Smooth muscle cell (in vitro differentiated cells): Measurements from ENCODE around the gene ACP7. TPM values are rescaled to one million over a fixed set of nuclear protein-coding genes. Genes with fewer than 3 reads are reported as not detected.

ENCODE experiments used
- DNase-seq: peaks from one replicate; lab custom pipeline; 2025; ENCODE audit not compliant: unreplicated experiment; lab: John Stamatoyannopoulos, UW
- H2AFZ ChIP-seq: fragments of 200-600 bp; sonication (generic); 2 replicates; pipeline ENCODE4 v1.6.0; 2016; ENCODE audit warnings: antibody characterized with exemption, low read depth, mild to moderate bottlenecking
- H3F3A ChIP-seq: fragments of 200-600 bp; sonication (generic); 2 replicates; pipeline ENCODE4 v1.6.0; 2017; ENCODE audit warnings: antibody characterized with exemption, low read depth
- H3K27ac ChIP-seq: fragments of 200-600 bp; sonication (generic); 2 replicates; pipeline ENCODE4 v1.5.1; 2016; ENCODE audit warnings: low read depth, mild to moderate bottlenecking
- H3K27me3 ChIP-seq: fragments of 200-600 bp; sonication (generic); 2 replicates; pipeline ENCODE4 v1.6.1; 2016; ENCODE audit warnings: low read depth, mild to moderate bottlenecking
- H3K36me3 ChIP-seq: fragments of 200-600 bp; sonication (generic); 2 replicates; pipeline ENCODE4 v1.5.1; 2016; ENCODE audit warnings: low read depth
- H3K4me1 ChIP-seq: fragments of 200-600 bp; sonication (generic); 2 replicates; pipeline ENCODE4 v1.5.1; 2016; ENCODE audit warnings: low read depth
- H3K4me2 ChIP-seq: fragments of 200-600 bp; sonication (generic); 2 replicates; pipeline ENCODE4 v1.6.0; 2016; ENCODE audit warnings: mild to moderate bottlenecking
- H3K4me3 ChIP-seq: fragments of 200-600 bp; sonication (generic); 2 replicates; pipeline ENCODE4 v1.5.1; 2016; ENCODE audit warnings: mild to moderate bottlenecking
- H3K79me2 ChIP-seq: fragments of 200-600 bp; sonication (generic); 2 replicates; pipeline ENCODE4 v1.6.0; 2016; ENCODE audit warnings: low read depth, mild to moderate bottlenecking
- H3K9ac ChIP-seq: fragments of 200-600 bp; sonication (generic); 2 replicates; pipeline ENCODE4 v1.6.0; 2016; ENCODE audit warnings: low read depth
- H3K9me3 ChIP-seq: fragments of 200-600 bp; sonication (generic); replicated peaks from 2 replicates; pipeline ENCODE4 v1.5.1; 2016; ENCODE audit warnings: low read depth
- H4K20me1 ChIP-seq: fragments of 200-600 bp; sonication (generic); 2 replicates; pipeline ENCODE4 v1.6.0; 2016; ENCODE audit warnings: low read depth
- WGBS: methylation state at CpG from one replicate; pipeline ENCODE4 v1.1.7; 2016; ENCODE audit warnings: low lambda C conversion rate; 5-methylcytosine and 5-hydroxymethylcytosine counted together
- polyA plus RNA-seq: library from polyadenylated mRNA; unstranded; fragments of >200 nt; fragmentation: Nextera tagmentation; extraction: Ambion mirVana; gene quantifications from 2 replicates; pipeline ENCODE4 v1.2.1, GENCODE V29; 2016
- total RNA-seq: library from RNA; depleted of rRNA; stranded (reverse); fragments of >200 nt; gene quantifications from 2 replicates; pipeline ENCODE4 v1.2.3, GENCODE V29; 2014
- TF ChIP-seq, protein P1 (sequence below): fragments of 200-600 bp; sonication (generic); IDR thresholded peaks from 2 replicates; pipeline ENCODE4 v1.5.1; 2017; ENCODE audit warnings: borderline replicate concordance, mild to moderate bottlenecking, antibody characterized with exemption; ENCODE audit not compliant: insufficient read depth, poor library complexity, severe bottlenecking

ACP7 gene
- total and polyA plus RNA-seq, 2 experiments from 2014 or later, result 2.2 TPM; not detected in 1

DNA sequence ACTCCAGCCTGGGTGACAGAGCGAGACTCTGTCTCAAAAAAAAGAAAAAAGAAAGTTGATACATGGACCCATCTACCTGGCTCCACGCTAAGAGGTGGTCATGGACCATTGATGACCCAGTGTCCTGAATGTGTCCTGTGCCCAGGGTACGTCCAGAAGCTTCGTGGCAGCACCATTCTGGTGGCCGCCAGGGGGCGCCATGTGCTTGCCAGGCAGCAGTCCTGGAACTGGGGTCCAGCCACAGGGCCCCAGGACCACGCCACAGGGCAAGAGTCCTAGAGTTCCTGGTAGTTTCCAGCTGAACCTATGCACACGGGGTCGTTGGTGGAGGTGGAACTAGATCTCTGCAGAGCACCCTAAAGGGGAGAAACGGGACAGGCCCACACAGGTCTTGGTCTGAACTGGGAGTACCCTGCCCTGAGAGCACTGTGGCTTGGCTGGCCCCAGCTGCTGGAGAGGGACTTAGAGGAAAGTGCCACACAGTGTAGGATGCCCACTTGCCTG, 31.9 kb upstream of the ACP7 start:
- Histone ChIP-seq H3K4me3 (no peak overlapping the region), H2AFZ (no peak overlapping the region), H4K20me1 (no peaks in the 10 kb centered on the region), H3K79me2 (no peaks in the 10 kb centered on the region), H3K4me1 (no peaks in the 10 kb centered on the region), H3F3A (no peaks in the 10 kb centered on the region), H3K36me3 (no peaks in the 10 kb centered on the region), H3K9ac (no peak overlapping the region), H3K27ac (no peak overlapping the region), H3K27me3 (no peaks in the 10 kb centered on the region), H3K4me2 (no peak overlapping the region), H3K9me3 (no peaks in the 10 kb centered on the region)
- TF ChIP-seq, protein P1, sequence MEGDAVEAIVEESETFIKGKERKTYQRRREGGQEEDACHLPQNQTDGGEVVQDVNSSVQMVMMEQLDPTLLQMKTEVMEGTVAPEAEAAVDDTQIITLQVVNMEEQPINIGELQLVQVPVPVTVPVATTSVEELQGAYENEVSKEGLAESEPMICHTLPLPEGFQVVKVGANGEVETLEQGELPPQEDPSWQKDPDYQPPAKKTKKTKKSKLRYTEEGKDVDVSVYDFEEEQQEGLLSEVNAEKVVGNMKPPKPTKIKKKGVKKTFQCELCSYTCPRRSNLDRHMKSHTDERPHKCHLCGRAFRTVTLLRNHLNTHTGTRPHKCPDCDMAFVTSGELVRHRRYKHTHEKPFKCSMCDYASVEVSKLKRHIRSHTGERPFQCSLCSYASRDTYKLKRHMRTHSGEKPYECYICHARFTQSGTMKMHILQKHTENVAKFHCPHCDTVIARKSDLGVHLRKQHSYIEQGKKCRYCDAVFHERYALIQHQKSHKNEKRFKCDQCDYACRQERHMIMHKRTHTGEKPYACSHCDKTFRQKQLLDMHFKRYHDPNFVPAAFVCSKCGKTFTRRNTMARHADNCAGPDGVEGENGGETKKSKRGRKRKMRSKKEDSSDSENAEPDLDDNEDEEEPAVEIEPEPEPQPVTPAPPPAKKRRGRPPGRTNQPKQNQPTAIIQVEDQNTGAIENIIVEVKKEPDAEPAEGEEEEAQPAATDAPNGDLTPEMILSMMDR, result peak; percentile 83
- 19% methylated on average over 10 of the region's 10 CpGs for WGBS
- DNase-seq, result no peak

DNA sequence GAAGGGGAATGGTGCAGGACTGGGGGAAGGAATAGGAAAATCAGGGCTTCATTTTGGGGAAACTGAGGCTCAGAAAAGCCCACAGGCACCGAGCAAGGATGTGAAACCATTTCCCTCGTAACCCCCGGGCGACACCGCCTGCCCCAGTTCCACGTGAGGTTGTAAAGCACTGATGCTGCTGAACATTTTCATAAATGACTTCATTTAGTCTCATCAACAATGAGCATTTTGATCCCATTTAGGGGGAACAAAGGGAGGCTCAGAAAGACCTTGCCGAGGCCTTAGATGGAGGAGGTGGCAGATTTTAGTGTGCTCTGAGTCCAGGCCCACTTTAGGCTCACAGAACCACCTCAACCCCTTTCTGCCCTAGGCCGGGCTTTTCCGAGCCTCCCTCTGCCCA, 31.3 kb upstream of the ACP7 start:
- H3K79me2 ChIP-seq, result no peaks in the 10 kb centered on the region
- no peaks in the 10 kb centered on the region for H3K4me1 ChIP-seq
- no peak overlapping the region for H3K9ac ChIP-seq
- no peaks in the 10 kb centered on the region for H3F3A ChIP-seq
- DNase-seq, result no peak
- H3K36me3 ChIP-seq, result no peaks in the 10 kb centered on the region
- TF ChIP-seq, protein P1, result no peak
- H3K27me3 ChIP-seq, result no peaks in the 10 kb centered on the region
- no peak overlapping the region for H3K4me3 ChIP-seq
- H3K4me2 ChIP-seq, result no peak overlapping the region
- H3K27ac ChIP-seq, result no peak overlapping the region
- H2AFZ ChIP-seq, result no peak overlapping the region
- H3K9me3 ChIP-seq, result no peaks in the 10 kb centered on the region
- H4K20me1 ChIP-seq, result no peaks in the 10 kb centered on the region
- WGBS, result 81% methylated on average over 9 of the region's 9 CpGs

DNA sequence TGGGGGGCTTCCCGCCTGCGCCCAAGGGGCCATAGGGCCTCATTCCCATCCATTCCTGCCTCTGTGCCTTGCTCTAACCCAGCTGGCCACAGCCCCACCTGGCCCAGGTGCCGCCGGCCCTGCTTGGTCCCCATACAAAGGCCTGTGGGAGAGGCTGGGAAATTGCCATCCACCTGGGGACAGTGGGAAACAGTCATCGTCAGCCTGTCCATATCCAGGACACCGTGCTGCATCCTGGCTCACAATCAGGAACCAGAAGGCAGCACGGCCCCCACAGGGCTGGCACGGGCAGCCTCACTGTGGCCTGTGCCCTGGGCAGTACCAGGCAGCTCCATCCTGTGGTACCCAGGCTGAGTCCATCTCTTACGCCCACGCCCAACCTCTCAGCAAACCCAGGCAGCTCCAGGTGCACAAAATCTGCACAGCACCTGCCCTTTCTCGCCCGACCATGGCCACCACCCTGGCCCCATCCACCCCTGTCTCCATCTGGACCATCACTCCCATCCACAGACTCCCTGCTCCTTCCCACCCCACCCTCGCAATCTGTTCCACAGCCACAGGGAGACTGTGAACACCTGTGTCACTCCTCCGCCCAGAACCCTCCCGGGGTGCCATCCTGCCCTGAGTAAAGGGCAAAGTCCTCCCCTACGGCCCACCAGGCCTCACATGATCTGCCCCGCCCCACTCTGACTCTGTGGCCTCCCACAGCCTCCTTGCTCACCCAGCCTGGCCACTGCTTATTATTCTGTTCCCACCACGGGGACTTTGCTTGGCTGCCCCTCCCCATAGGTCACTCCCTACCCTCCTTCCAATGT, 30.7 kb upstream of the ACP7 start:
- Histone ChIP-seq H2AFZ (no peak overlapping the region), H3K27me3 (no peaks in the 10 kb centered on the region), H3K36me3 (no peaks in the 10 kb centered on the region), H3K9me3 (no peaks in the 10 kb centered on the region), H3K4me2 (no peak overlapping the region), H4K20me1 (no peaks in the 10 kb centered on the region), H3K9ac (no peak overlapping the region), H3F3A (no peaks in the 10 kb centered on the region), H3K27ac (no peak overlapping the region), H3K4me1 (no peaks in the 10 kb centered on the region), H3K79me2 (no peaks in the 10 kb centered on the region), H3K4me3 (no peak overlapping the region)
- 89% methylated on average over 18 of the region's 18 CpGs for WGBS
- TF ChIP-seq, protein P1, result no peak
- DNase-seq, result no peak

DNA sequence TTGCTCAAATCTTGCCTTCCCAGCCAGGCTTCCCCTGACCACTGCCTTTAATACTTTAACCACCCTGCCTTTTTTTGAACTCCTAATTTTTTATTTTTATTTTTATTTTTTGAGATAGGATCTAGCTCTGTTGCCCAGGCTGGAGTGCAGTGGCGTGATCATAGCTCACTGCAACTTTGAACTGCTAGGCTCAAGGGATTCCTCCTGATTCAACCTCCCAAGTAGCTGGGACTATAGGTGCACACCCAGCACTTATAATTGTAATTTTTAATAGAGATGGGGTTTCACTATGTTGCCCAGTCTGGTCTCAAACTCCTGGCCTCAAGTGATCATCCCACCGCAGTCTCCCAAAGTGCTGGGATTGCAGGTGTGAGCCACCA, 30.1 kb upstream of the ACP7 start:
- Histone ChIP-seq H3F3A (no peaks in the 10 kb centered on the region), H3K79me2 (no peaks in the 10 kb centered on the region), H3K4me1 (no peaks in the 10 kb centered on the region), H3K27ac (no peak overlapping the region), H3K9me3 (no peaks in the 10 kb centered on the region), H2AFZ (no peak overlapping the region), H3K4me2 (no peak overlapping the region), H3K36me3 (no peaks in the 10 kb centered on the region), H3K4me3 (no peak overlapping the region), H4K20me1 (no peaks in the 10 kb centered on the region), H3K9ac (no peak overlapping the region), H3K27me3 (no peaks in the 10 kb centered on the region)
- TF ChIP-seq, protein P1, result no peak
- 87% methylated on average over 2 of the region's 2 CpGs for WGBS
- no peak for DNase-seq
